Measurements from ENCODE around the gene SEMA3B. TPM values are rescaled to one million over a fixed set of nuclear protein-coding genes. Genes with fewer than 3 reads are reported as not detected.
"Not testable (repeated sequence)": the region's sequence is repeated elsewhere in the genome, so short reads cannot be mapped to it uniquely, and the experiment has no call there.

Gene SEMA3B
- total and polyA plus RNA-seq, 8 donors = 27.5 to 223 (median 43.4) TPM

DNA sequence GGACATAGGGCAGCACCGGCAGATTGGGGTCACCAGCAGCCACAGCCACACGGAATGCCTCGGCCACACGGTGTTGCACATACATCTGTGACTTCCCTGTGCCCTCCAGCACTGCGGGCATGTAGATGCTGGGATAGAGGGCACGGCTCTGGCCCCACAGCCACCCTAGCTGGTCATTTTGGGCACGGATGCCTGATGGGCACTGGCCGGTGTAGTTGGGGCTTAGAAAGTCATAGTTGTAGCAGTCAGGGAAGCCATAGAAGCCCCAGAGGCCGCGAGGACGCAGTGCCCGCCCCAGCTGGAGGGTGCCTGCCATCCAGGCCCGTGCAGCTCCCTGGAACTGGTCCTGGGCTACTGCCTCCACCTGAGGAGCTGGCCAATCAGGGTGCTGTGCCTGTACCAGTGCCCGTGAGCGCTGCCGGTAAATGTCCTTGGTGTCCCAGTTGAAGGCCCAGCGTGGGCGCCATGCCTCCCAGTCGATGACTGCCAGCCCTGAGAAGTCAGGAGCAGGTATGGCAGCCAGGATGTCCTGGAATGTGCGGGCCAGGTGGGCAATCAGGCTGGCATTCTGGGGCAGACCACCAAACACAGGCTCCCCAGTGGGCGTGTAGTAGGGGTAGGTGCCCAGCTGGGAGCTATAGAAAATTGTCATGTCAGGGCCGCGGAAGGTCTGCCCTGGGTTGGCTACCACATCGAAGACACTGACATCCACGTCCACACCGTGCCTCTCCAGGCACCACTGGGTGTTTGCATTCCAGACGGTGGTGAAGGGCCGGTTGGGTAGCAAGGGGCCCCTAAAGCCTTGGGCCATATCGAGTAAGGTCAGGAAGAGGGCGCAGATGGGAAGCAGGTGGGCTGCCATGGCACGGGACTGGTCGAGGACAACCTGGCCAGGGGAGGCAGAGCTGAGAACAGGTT is 33.4 kb downstream of the SEMA3B start:
- H3K4me1 ChIP-seq = peaks cover 11 to 14% (median 11%) of the 10 kb centered on the region in 3 donors
- H3K36me3 ChIP-seq = no peaks in the 10 kb centered on the region
- H3K4me3 ChIP-seq = peak overlapping the region in 2 of 4 donors; percentile 18 to 26
- FAIRE-seq (no peak), ATAC-seq (no peak), DNase-seq (peak in 1 of 6 donors; percentile 30)
- H3K27ac ChIP-seq = peak overlapping the region; percentile 58 to 78 (median 70)
- intact Hi-C loops (cut with DNase I) = no loop called here
- H3K9me3 ChIP-seq = no peaks in the 10 kb centered on the region
- TF ChIP-seq, protein P1, sequence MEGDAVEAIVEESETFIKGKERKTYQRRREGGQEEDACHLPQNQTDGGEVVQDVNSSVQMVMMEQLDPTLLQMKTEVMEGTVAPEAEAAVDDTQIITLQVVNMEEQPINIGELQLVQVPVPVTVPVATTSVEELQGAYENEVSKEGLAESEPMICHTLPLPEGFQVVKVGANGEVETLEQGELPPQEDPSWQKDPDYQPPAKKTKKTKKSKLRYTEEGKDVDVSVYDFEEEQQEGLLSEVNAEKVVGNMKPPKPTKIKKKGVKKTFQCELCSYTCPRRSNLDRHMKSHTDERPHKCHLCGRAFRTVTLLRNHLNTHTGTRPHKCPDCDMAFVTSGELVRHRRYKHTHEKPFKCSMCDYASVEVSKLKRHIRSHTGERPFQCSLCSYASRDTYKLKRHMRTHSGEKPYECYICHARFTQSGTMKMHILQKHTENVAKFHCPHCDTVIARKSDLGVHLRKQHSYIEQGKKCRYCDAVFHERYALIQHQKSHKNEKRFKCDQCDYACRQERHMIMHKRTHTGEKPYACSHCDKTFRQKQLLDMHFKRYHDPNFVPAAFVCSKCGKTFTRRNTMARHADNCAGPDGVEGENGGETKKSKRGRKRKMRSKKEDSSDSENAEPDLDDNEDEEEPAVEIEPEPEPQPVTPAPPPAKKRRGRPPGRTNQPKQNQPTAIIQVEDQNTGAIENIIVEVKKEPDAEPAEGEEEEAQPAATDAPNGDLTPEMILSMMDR (IDR thresholded peaks at IDR 0.05) = no peak
- no peaks in the 10 kb centered on the region for H3K27me3 ChIP-seq
- 81 to 84% methylated on average over 32 of the region's 32 CpGs for WGBS, 2 donors

DNA sequence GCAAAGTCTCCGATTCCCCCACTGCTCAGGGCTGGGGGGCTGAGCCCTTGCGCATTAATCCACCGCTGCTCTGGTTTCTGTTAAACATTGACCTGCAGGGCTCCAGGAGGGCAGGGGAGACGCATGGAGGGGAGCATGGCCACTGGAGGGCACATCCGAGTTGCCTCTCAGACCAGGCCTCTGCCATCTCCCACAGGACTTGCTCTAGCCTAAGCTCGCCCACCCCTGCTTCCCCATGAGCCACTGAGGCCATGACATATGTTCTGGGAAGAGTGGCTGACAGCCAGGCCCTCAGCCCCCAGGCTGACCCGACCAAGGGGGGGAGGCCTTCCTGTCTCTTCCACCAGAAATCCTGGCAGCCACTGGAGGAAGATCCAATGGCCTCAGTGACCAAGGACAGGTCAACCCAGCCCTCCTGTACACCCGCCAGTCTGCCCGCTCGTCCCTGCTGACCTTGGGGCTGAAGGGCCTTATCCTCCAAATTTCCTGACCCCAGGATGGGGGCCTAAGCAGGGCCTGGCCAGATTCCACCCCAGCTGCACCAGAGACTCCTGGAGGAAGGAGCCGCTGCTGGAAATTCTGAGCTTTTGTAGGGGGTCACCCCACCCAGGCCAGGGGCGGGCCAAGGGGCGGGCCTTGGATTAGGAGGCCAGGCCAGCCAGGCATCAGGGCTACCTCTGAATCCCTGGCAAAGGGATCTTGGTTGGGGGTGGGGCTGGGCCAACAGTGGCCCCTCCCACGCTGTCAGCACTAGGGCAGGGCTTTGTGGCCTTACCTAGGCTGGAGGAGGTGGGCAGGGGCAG is 34.3 kb downstream of the SEMA3B start, which contains the start of gene HYAL1:
HYAL1 (minus strand) TSS at position 562 of the 803 bp plus-strand sequence. CDS start 618 bp downstream, outside the sequence.
- Histone ChIP-seq H3K27ac (peak within 1 kb of the TSS; percentile 58 to 78 (median 70)), H3K27me3 (no peaks in the 10 kb centered on the region), H3K9me3 (no peaks in the 10 kb centered on the region), H3K36me3 (no peaks in the 10 kb centered on the region), H3K4me3 (peak within 1 kb of the TSS in 2 of 4 donors; percentile 18 to 26), H3K4me1 (peaks cover 11 to 14% (median 11%) of the 10 kb centered on the region in 3 donors)
- intact Hi-C loops (cut with DNase I) = no loop called here
- DNase-seq (peak in 5 of 6 donors; percentile 58 to 88 (median 73)), ATAC-seq (peak in 3 of 4 donors; percentile 3 to 27 (median 23)), FAIRE-seq (no peak)
- TF ChIP-seq, protein P1 (IDR thresholded peaks at IDR 0.05) = no peak
- WGBS, 2 donors = 45 to 52% methylated on average over 14 of the region's 14 CpGs

DNA sequence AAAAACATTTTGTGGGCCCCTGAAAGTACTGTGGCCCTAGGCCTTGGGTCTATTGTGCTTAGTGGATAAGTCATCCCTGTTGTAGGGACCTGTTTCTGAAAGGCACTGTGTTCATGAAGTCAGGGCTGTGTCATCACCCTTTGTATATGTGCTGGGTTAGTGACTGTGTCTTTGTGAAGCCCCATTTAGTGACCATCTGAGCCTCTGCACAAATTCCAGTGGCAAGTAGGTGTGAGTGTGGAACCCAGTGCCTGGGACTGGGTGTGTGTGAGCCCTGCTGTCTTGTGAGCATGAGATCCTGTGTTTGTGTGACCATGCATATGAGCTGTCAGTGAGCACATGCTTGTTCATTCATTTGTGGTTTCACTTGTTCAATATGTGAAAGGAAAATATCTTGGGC is 35.7 kb downstream of the SEMA3B start:
- no peak for ATAC-seq
- intact Hi-C loops (cut with DNase I) = no loop called here

DNA sequence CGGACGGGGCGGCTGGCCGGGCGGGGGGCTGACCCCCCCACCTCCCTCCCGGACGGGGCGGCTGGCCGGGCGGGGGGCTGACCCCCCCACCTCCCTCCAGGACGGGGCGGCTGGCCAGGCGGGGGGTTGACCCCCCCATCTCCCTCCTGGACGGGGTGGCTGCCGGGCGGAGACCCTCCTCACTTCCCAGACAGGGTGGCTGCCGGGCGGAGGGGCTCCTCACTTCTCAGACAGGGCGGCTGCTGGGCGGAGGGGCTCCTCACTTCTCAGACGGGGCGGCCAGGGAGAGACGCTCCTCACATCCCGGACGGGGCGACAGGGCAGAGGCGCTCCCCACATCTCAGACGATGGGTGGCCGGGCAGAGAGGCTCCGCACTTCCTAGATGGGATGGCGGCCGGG is 43.1 kb downstream of the SEMA3B start:
- H3K4me1 ChIP-seq = not testable (repeated sequence)

More for the DNA sequence above, 35.7 kb downstream of the SEMA3B start:
- no peaks in the 10 kb centered on the region for H3K36me3 ChIP-seq
- no peak for FAIRE-seq
- peaks cover 8 to 12% (median 8%) of the 10 kb centered on the region in 3 donors for H3K4me1 ChIP-seq
- TF ChIP-seq, protein P1 (IDR thresholded peaks at IDR 0.05) = no peak
- DNase-seq = no peak
- H3K27ac ChIP-seq = no peak overlapping the region
- H3K9me3 ChIP-seq = no peaks in the 10 kb centered on the region
- no peaks in the 10 kb centered on the region for H3K27me3 ChIP-seq
- H3K4me3 ChIP-seq = no peak overlapping the region

DNA sequence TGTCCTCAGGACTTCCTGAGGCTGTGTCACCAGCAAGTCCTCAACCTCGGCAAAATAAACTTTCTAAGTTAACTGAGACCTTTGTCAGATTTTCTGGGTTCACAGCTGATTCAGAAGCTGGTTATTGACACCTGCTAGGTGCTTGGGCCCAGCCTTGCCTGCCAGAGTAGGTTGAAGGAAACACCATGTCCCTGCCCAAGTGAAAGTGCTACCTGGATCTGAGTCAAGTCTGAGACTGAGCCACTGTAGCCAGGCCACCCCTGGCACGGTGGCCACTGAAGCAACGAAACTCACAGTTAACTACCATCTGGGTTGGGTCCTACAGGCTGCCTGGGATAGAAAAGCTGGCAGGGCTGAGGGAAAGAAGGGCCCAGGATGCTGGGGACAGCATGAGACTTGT is 45.4 kb downstream of the SEMA3B start:
- Histone ChIP-seq H3K27ac (no peak overlapping the region), H3K9me3 (no peaks in the 10 kb centered on the region), H3K4me1 (peaks cover 3 to 10% (median 10%) of the 10 kb centered on the region in 3 donors), H3K36me3 (no peaks in the 10 kb centered on the region), H3K4me3 (no peak overlapping the region), H3K27me3 (no peaks in the 10 kb centered on the region)
- ATAC-seq = no peak
- FAIRE-seq = no peak
- DNase-seq = no peak
- intact Hi-C loops (cut with DNase I) = no loop called here
- WGBS, 2 donors = 83 to 89% methylated on average over 3 of the region's 3 CpGs
- TF ChIP-seq, protein P1 (IDR thresholded peaks at IDR 0.05) = no peak

More for the DNA sequence above, 43.1 kb downstream of the SEMA3B start:
- H3K36me3 ChIP-seq; DNase-seq; H3K9me3 ChIP-seq; H3K4me3 ChIP-seq; ATAC-seq; FAIRE-seq; H3K27me3 ChIP-seq; H3K27ac ChIP-seq; intact Hi-C loops (cut with DNase I): not testable (repeated sequence)
- WGBS, 2 donors = 92 to 93% methylated on average over 16 to 32 of the region's 32 CpGs

All from pancreas (tissue), 10 donors.